ENCODE measurements around the gene PAX6. TPM values are rescaled to one million over a fixed set of nuclear protein-coding genes. Genes with fewer than 3 reads are reported as not detected.

The PAX6 gene
- total RNA-seq, 2 donors from 2014 or later, result 5.4 to 6.8 TPM

DNA sequence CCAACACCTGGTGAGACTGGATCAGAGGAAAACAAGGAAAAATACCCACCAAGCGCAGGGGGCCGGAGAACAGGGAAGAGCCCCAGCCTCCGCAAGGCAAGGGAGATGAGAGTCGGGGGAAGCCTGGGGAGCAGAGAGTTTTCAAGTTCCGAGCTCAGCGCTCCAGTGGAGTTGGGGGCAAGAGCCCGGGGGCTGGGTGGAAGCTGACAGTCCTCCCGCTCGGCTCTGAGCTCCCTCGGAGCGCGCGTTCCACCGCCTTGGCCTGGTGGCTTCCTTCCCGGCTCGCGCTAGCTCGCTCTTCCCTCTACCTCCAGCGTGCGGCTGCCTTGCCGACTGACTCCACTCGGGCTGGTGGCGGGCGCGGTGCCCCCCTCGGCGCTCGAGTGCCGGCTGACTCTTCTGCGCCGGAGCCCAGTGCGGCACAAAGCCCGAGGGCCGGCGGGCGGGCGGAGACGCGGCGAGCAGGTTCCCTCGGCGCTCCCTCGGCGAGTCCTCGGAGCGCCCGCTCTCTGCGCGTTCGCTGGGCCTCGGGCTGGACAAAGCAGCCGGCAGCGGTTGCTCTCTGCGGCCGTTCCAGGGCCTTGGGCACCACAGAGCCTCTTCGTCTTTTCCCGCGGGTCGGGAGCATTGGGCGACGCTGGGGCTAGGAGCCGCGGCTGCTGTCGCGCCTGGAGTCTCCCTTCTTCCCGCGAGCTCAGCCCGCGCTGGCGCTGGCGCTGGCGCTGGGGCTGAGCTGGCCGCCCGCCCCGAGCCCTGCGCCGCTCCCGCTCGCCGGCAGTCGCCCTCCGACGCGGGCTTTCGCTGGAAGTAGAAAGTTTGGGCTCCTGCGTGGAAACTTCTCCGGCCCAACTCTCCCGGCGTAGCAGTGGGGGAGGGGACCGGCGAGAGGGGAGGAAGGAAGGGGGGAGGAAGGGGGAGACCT lies 1.0 kb downstream of the PAX6 start:
- TF ChIP-seq CTCF (conservative IDR thresholded peaks at IDR 0.05), result no peak
- H3K4me1 Mint-ChIP-seq, result peaks cover 54% of the 10 kb centered on the region
- H3K4me3 Mint-ChIP-seq, result peak overlapping the region; percentile 60
- peak overlapping the region; percentile 31 for H3K9ac ChIP-seq (ENCODE audit: extremely low read depth, low read length, poor library complexity, severe bottlenecking)
- peaks cover 96% of the 10 kb centered on the region for H3K27me3 Mint-ChIP-seq (ENCODE audit: insufficient read depth)
- DNase-seq, result peak; percentile 85
- H3K27ac Mint-ChIP-seq, result no peak overlapping the region
- H3K9me3 Mint-ChIP-seq, result no peaks in the 10 kb centered on the region
- peaks cover 4% of the 10 kb centered on the region for H3K4me1 ChIP-seq (ENCODE audit: control insufficient read depth, insufficient read depth, low read length)
- no peaks in the 10 kb centered on the region for H3K9me3 ChIP-seq (ENCODE audit: control insufficient read depth, low read length)
- no peaks in the 10 kb centered on the region for H3K36me3 Mint-ChIP-seq (ENCODE audit: low read depth)
- peaks cover 13% of the 10 kb centered on the region for H3K36me3 ChIP-seq (ENCODE audit: control insufficient read depth, insufficient read depth, low read length)
- peak overlapping the region; percentile 85 for H3K4me3 ChIP-seq (ENCODE audit: low read length)
- H3K27me3 ChIP-seq (ENCODE audit: control insufficient read depth, insufficient read depth, low read length, poor library complexity, severe bottlenecking), result peaks cover 88% of the 10 kb centered on the region
- no peak overlapping the region for H3K27ac ChIP-seq (ENCODE audit: low read depth, low read length)
- WGBS, 2 experiments (ENCODE audit: insufficient coverage in 1 of 2, insufficient read length in 1 of 2), result 0% methylated on average over 22 to 91 of the region's 91 CpGs

- H3K9me3 Mint-ChIP-seq, result no peaks in the 10 kb centered on the region
- Histone ChIP-seq H3K36me3 (ENCODE audit: control insufficient read depth, insufficient read depth, low read length) (peaks cover 13% of the 10 kb centered on the region), H3K4me1 (ENCODE audit: control insufficient read depth, insufficient read depth, low read length) (peaks cover 6% of the 10 kb centered on the region), H3K9ac (ENCODE audit: extremely low read depth, low read length, poor library complexity, severe bottlenecking) (peak overlapping the region; percentile 31), H3K27me3 (ENCODE audit: control insufficient read depth, insufficient read depth, low read length, poor library complexity, severe bottlenecking) (peaks cover 88% of the 10 kb centered on the region), H3K4me3 (ENCODE audit: low read length) (peak overlapping the region; percentile 85), H3K27ac (ENCODE audit: low read depth, low read length) (no peak overlapping the region), H3K9me3 (ENCODE audit: control insufficient read depth, low read length) (no peaks in the 10 kb centered on the region)
- peak overlapping the region; percentile 60 for H3K4me3 Mint-ChIP-seq
- 4 to 20% methylated on average over 1 to 6 of the region's 6 CpGs for WGBS, 2 experiments (ENCODE audit: insufficient coverage in 1 of 2, insufficient read length in 1 of 2)
- TF ChIP-seq CTCF (conservative IDR thresholded peaks at IDR 0.05), result no peak
- peaks cover 96% of the 10 kb centered on the region for H3K27me3 Mint-ChIP-seq (ENCODE audit: insufficient read depth)
- peaks cover 54% of the 10 kb centered on the region for H3K4me1 Mint-ChIP-seq
- H3K27ac Mint-ChIP-seq, result no peak overlapping the region
- no peak for DNase-seq
- no peaks in the 10 kb centered on the region for H3K36me3 Mint-ChIP-seq (ENCODE audit: low read depth)
These were observed 1.6 kb downstream of the PAX6 start for GRCh38 chr11:31809541-31809856.

DNA sequence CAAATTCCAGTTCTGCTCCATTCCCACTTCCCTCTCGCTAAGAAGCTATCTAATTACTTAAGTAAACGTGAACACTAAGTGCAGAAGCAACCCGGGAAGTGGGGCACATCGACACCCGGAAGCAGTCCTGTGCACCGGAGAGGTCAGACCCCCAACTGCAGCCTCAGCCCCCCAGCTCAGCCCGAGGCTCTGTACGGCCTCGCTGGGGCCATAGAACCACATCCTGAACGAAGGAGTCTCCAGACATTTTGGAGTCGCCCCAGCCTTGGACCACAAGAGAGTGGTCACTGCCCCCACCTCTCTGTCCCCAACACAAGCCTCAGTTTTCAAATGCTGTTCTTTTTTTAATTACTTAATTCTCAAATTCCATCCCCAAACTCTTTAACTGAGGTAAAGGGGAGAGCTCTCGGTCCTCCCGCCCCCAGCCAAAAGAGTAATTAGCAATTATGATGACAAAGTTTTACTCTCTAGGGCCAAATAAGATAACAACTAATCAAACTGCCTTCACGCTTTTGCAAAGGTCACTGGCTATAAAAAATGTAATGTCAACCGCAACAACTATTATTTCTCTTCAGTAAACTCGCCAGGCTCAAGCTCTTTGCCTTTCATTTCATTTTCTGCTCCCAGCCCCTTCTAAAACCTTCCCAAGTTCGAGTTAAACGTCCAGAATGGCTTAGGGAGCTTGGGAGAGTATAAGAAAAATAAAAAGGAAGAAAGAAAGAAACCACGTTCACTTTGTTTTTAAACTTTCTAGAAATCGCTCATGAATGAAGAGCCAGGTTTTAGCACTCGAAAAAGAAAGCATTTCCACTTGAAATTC lies 2.2 kb downstream of the PAX6 start:
- Mint-ChIP-seq H3K36me3 (ENCODE audit: low read depth) (no peaks in the 10 kb centered on the region), H3K4me1 (peaks cover 59% of the 10 kb centered on the region), H3K27me3 (ENCODE audit: insufficient read depth) (peaks cover 96% of the 10 kb centered on the region), H3K9me3 (no peaks in the 10 kb centered on the region), H3K4me3 (peak overlapping the region; percentile 60), H3K27ac (no peak overlapping the region)
- no peak for TF ChIP-seq CTCF (conservative IDR thresholded peaks at IDR 0.05)
- Histone ChIP-seq H3K27ac (ENCODE audit: low read depth, low read length) (no peak overlapping the region), H3K27me3 (ENCODE audit: control insufficient read depth, insufficient read depth, low read length, poor library complexity, severe bottlenecking) (peaks cover 88% of the 10 kb centered on the region), H3K9me3 (ENCODE audit: control insufficient read depth, low read length) (no peaks in the 10 kb centered on the region), H3K4me1 (ENCODE audit: control insufficient read depth, insufficient read depth, low read length) (peaks cover 11% of the 10 kb centered on the region), H3K9ac (ENCODE audit: extremely low read depth, low read length, poor library complexity, severe bottlenecking) (peak overlapping the region; percentile 31), H3K36me3 (ENCODE audit: control insufficient read depth, insufficient read depth, low read length) (peaks cover 13% of the 10 kb centered on the region), H3K4me3 (ENCODE audit: low read length) (peak overlapping the region; percentile 85)
- 2 to 3% methylated on average over 9 to 21 of the region's 21 CpGs for WGBS, 2 experiments (ENCODE audit: insufficient coverage in 1 of 2, insufficient read length in 1 of 2)
- peak; percentile 51 for DNase-seq

Data from endodermal cell (in vitro differentiated cells).